Renal cortical epithelial cell (primary cell): ENCODE data around the gene ERG. TPM values are rescaled to one million over a fixed set of nuclear protein-coding genes. Genes with fewer than 3 reads are reported as not detected.

Source experiments
- DNase-seq: peaks from one replicate; pipeline ENCODE4 v3.0.0-alpha.2; 2011; ENCODE audit warnings: low read depth
- total RNA-seq: library from RNA; depleted of rRNA; stranded (reverse); fragments of >200 nt; gene quantifications from 2 replicates; pipeline ENCODE4 v1.2.3, GENCODE V29; 2014

Gene ERG
- total RNA-seq, 1 donor from 2014 or later: 0.15 TPM

GRCh38 chr21:38433471-38433870 lies 64.8 kb downstream of the ERG start:
- DNase-seq: no peak

GRCh38 chr21:38430401-38430984 lies 67.8 kb downstream of the ERG start:
- DNase-seq: no peak

DNA sequence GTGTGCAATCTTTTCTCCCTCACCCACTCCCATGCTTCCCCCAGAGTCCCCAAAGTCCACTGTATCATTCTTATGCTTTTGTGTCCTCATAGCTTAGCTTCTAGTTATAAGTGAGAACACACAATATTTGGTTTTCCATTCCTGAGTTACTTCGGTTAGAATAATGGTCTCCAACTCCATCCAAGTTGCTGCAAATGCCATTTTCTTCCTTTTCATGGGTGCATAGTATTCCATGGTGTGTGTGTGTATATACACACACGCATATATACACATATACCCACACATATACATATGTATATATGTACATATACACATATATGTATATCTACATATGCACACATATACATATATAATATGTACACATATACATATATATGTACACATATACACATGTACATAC lies 69.3 kb downstream of the ERG start:
- DNase-seq: no peak

- no peak for DNase-seq
These were observed 70.1 kb downstream of the ERG start for GRCh38 chr21:38428211-38428610.

GRCh38 chr21:38424305-38425019 lies 73.8 kb downstream of the ERG start:
- DNase-seq: no peak

DNA sequence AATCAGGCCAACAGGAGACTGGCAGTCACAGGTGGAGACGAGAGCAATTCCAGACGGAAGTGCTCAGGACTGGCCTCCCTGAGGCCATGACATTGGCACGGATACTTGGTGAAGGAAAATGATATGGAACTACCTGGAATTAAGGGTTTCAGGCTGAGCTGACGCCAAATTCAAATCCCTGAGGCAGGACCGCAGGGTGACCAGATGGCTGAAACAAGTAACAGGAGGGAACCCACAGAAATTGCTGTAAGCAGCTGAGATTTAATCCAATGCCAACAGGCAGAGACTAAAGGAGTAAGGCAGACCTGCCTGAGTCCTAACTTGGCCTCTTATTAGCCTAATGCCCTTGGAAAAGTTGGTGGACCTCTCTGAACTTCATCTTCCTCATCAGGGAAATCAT lies 76.2 kb downstream of the ERG start:
- no peak for DNase-seq

GRCh38 chr21:38420140-38420539 lies 78.1 kb downstream of the ERG start:
- DNase-seq: no peak

DNA sequence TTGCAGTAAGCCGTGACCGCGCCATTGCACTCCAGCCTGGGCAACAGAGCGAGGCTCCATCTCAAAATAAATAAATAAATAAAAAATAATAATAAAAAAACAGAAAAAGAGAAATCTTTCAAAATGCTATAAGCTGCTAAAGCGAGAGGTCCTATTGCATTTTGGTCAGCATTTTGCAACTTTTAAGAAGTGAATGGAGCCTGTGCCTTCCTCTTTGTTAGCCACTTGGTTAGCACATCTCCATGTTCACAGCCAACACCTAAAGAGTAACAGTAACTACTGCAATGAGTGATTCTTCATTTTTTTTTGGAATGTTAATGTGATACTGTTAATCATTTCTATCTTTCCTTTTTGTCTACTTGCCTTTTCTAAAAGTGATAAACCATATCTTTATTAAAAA lies 80.6 kb downstream of the ERG start:
- DNase-seq: no peak

- DNase-seq: no peak
These were observed 81.5 kb downstream of the ERG start for GRCh38 chr21:38416791-38417190.

- DNase-seq: no peak
These were observed 84.2 kb downstream of the ERG start for GRCh38 chr21:38413958-38414548.

DNA sequence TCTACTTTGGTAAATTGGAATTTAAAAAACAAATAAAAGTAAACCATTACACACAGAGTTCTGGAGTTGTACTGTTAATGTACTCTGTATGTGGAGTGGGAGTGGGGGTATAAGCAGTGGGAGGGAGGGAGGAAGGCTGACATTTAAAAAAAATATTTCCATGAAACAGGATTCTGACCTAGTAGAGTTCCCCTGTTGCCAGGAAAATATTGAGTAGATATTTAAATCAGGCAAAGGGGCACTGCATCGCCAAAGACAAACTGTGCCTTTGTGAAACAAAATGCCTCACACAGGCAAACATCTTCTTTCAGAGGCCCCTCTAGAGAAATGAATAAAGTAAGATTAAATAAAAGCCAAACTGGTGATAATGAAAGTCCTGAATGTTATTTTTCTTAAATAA lies 87.8 kb downstream of the ERG start:
- DNase-seq: no peak

DNA sequence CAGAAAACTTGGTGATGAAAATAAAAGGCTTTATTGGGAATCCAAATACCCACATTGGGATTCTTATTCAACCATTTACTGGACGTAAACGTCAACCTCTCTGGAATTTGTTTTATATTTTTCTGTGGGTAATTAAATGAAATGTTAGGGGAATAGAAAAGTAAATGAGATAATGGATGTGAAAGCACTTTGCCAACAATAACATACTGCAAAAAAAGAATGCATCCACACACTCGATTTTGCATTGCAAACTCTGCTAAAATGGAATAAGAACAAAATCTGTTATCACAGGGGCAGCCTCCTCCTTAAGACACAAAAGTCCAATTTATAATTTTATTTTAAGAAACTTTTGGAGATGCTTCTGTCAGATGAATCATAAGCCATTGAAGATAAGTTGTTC lies 88.4 kb downstream of the ERG start:
- no peak for DNase-seq

DNA sequence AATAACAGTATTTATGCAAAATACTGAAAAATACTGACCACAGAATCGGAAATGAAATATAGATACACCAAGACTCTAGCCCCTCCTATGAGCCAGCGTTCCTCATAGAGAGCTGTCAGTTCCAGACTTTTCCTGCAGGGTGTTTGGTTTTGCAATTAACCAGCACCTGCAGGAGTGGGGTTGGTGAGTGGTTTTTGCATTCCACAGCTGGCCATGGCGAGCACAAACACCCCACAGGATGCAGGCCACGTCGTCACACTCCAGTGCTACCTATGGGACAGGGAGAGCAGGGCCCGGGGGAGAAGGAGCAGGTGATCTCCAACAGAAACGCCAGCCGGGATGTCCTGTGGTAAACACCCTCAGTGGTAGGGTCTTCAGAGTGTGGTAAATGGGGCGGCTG lies 94.1 kb downstream of the ERG start:
- no peak for DNase-seq

DNA sequence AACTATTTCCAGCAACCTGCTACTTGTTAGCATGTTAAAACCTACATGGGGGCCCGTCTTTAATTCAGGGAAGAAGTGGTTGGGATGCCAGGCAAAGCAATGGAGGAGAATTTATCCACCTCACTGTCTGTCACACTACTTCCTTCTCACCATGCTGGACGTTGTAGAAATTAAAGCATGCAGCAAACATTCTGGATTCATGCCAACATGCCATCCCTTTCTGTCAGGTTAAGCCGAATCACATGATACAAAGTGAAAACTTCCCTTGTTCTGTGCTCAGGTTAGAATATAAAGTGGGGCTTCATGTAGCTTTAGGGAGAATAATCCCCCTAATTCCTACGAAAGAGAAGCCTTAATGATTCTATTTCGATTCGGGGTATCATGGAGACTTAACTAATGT lies 95.5 kb downstream of the ERG start:
- no peak for DNase-seq

- DNase-seq: no peak
These were observed 96.0 kb downstream of the ERG start for GRCh38 chr21:38402291-38402690.

- DNase-seq: no peak
These were observed 96.9 kb downstream of the ERG start for GRCh38 chr21:38401191-38401926.

DNA sequence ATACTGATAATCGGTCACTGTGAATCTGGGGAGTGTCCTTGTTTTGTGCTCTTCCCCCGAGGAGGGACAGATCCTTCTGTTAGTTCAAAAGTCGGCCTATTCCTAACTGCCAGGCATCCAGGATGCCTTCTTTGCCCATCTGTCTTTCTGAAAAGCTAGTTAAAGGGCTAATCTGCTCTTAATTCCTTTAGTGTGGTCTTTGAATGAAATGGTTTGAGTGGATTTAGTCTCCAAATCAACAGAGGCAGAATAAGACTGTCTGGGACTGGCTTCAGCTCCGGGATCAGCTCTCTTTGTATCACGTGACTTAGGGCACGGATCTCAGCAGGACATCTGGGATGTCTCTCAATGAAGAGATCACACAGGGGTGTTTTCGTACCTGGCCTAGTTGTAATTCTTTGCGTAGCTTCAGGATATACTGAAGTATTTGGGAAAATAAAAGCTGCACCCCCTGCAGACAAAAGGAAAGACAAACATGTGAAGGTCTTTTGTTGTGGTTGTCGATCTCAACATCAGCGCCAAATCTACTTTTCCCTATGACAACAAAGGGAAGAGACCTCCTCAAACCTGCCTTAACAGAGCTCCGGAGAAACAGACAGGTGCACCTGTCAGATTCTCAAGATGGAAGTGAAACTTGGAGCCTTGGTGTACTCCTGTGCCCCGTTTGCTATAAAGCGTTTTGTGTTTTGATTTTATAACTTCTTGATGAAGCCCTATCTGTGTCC lies 97.9 kb downstream of the ERG start:
- DNase-seq: no peak

- DNase-seq: no peak
These were observed 99.2 kb downstream of the ERG start for GRCh38 chr21:38399103-38399502.

DNA sequence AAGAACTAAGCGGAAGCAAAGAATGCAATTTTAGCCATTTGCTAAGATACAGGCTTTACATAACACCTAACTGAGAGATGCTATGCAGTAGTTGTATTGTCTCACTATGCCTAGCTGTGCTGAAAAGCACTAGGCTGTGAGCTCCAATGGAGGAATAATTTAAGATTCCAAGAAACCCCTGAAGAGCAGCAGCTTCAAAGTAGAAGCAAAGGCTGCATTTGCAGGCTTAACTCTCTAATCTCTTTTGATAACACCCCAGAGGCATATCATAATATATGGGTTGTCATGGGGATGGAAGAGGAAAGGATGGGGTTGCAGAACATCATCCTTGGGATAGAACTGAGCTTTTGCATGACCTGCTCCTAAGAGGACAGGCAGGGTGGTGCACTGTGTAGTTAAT lies 102.0 kb downstream of the ERG start:
- DNase-seq: no peak

- DNase-seq: no peak
These were observed 102.7 kb downstream of the ERG start for GRCh38 chr21:38395581-38395980.

- DNase-seq: no peak
These were observed 105.6 kb downstream of the ERG start for GRCh38 chr21:38392661-38393060.

- DNase-seq: no peak
These were observed 108.4 kb downstream of the ERG start for GRCh38 chr21:38389896-38390295.
